HepG2 (cell line): ENCODE measurements around the gene CA11. TPM values are rescaled to one million over a fixed set of nuclear protein-coding genes. Genes with fewer than 3 reads are reported as not detected.
A peak's percentile ranks its signal among the peaks of the same experiment; 100 is the strongest.

Experiments
- BRCA1 ChIP-seq: sonication (generic); formaldehyde crosslinking; IDR thresholded peaks from 2 replicates; pipeline ENCODE4 v1.4.0; 2020; ENCODE audit warnings: missing genetic modification reagents
- CSRNP1 ChIP-seq: sonication (generic); formaldehyde crosslinking; IDR thresholded peaks from 2 replicates; pipeline ENCODE4 v1.8.1; 2023; ENCODE audit warnings: mild to moderate bottlenecking, missing genetic modification reagents
- DNMT1 ChIP-seq: sonication (generic); formaldehyde crosslinking; IDR thresholded peaks from 2 replicates; pipeline ENCODE4 v1.5.1; 2020; ENCODE audit warnings: mild to moderate bottlenecking, missing genetic modification reagents
- ETV5 ChIP-seq: IDR thresholded peaks from 2 replicates; pipeline ENCODE4 v1.6.1; 2018; ENCODE audit warnings: missing biosample characterization, missing genetic modification reagents, inconsistent platforms, borderline replicate concordance
- GATAD1 ChIP-seq: IDR thresholded peaks from 2 replicates; pipeline ENCODE4 v1.6.1; 2016; ENCODE audit warnings: missing genetic modification reagents, missing compliant biosample characterization
- MTERF4 ChIP-seq: sonication (generic); formaldehyde crosslinking; IDR thresholded peaks from 2 replicates; pipeline ENCODE4 v1.8.0; 2023; ENCODE audit warnings: mild to moderate bottlenecking, missing genetic modification reagents
- MYC ChIP-seq: sonication (generic); formaldehyde crosslinking; IDR thresholded peaks from 2 replicates; pipeline ENCODE4 v1.9.0; 2021; ENCODE audit warnings: missing genetic modification reagents, borderline replicate concordance
- NR2C2 ChIP-seq: sonication (generic); formaldehyde crosslinking; IDR thresholded peaks from 2 replicates; pipeline ENCODE4 v1.4.0; 2020; ENCODE audit warnings: missing genetic modification reagents, mild to moderate bottlenecking, moderate library complexity, borderline replicate concordance
- RCOR2 ChIP-seq: IDR thresholded peaks from 2 replicates; pipeline ENCODE4 v1.6.1; 2016; ENCODE audit warnings: missing biosample characterization, missing genetic modification reagents
- SNAPC4 ChIP-seq: sonication (generic); formaldehyde crosslinking; IDR thresholded peaks from 2 replicates; pipeline ENCODE4 v1.4.0; 2020; ENCODE audit warnings: mild to moderate bottlenecking, missing genetic modification reagents
- SP4 ChIP-seq: sonication (generic); formaldehyde crosslinking; IDR thresholded peaks from 2 replicates; pipeline ENCODE4 v1.8.1; 2023; ENCODE audit warnings: mild to moderate bottlenecking, missing genetic modification reagents
- SP5 ChIP-seq: IDR thresholded peaks from 2 replicates; pipeline ENCODE4 v1.6.1; 2016; ENCODE audit warnings: low read depth, borderline replicate concordance
- TRIM22 ChIP-seq: fragments of 450-650 bp; IDR thresholded peaks from 2 replicates; pipeline ENCODE4 v1.6.1; 2017
- TSC22D2 ChIP-seq: sonication (generic); formaldehyde crosslinking; IDR thresholded peaks from 2 replicates; pipeline ENCODE4 v1.5.1; 2020; ENCODE audit warnings: missing genetic modification reagents, mild to moderate bottlenecking, borderline replicate concordance
- ZBTB1 ChIP-seq: sonication (generic); formaldehyde crosslinking; IDR thresholded peaks from 2 replicates; pipeline ENCODE4 v1.4.0; 2020; ENCODE audit warnings: missing genetic modification reagents, borderline replicate concordance
- ZNF331 ChIP-seq: sonication (generic); formaldehyde crosslinking; IDR thresholded peaks from 2 replicates; pipeline ENCODE4 v1.4.0; 2020; ENCODE audit warnings: missing genetic modification reagents
- ZNF414 ChIP-seq: sonication (generic); formaldehyde crosslinking; IDR thresholded peaks from 2 replicates; pipeline ENCODE4 v1.5.0; 2020; ENCODE audit warnings: missing genetic modification reagents
- ZNF782 ChIP-seq: sonication (generic); formaldehyde crosslinking; IDR thresholded peaks from 2 replicates; pipeline ENCODE4 v1.4.0; 2020; ENCODE audit warnings: missing genetic modification reagents, mild to moderate bottlenecking, borderline replicate concordance
- ZSCAN25 ChIP-seq: sonication (generic); formaldehyde crosslinking; IDR thresholded peaks from 2 replicates; pipeline ENCODE4 v1.8.0; 2022; ENCODE audit warnings: mild to moderate bottlenecking, missing genetic modification reagents
- polyA plus RNA-seq, 8 experiments: library from polyadenylated mRNA; depleted of rRNA in 3 of 8; stranded (reverse) in 7 of 8; unstranded in 1 of 8; fragments of >200 nt; fragmentation: Illumina TruSeq in 4 of 8; extraction: Trizol in 4 of 8; gene quantifications; 2 replicates each; pipeline versions ENCODE4 v1.2.1 to v1.2.3, GENCODE V29; 2011 to 2016; ENCODE audit warnings: low read depth in 4 of 8, missing spikeins in 1 of 8, mixed read lengths in 1 of 8; ENCODE audit not compliant: insufficient read depth in 1 of 8
- total RNA-seq, 5 experiments: library from RNA; depleted of rRNA; stranded (reverse); fragments of >200 nt; fragmentation: Illumina TruSeq; extraction: Trizol; gene quantifications; 2 replicates each; pipeline ENCODE4 v1.2.3, GENCODE V29; 2016; ENCODE audit warnings: low read depth in 1 of 5

The CA11 gene
- total and polyA plus RNA-seq, 2 of the 13 experiments (the other 11 are each of a cell fraction or from before 2014, with no cell fraction given) = 0.41 to 0.58 TPM

GRCh38 chr19:48588670-48589401 lies 57.2 kb downstream of the CA11 start (continued):
- TF ChIP-seq ZNF414 (CRISPR knock-in tag) (no peak), SP5 (CRISPR knock-in tag) (no peak), ZBTB1 (no peak), ZNF331 (CRISPR knock-in tag) (no peak), RCOR2 (CRISPR knock-in tag) (peak; percentile 74), TSC22D2 (CRISPR knock-in tag) (no peak), NR2C2 (CRISPR knock-in tag) (no peak), GATAD1 (no peak), BRCA1 (CRISPR knock-in tag) (no peak), MTERF4 (CRISPR knock-in tag) (no peak), SP4 (peak; percentile 76), TRIM22 (no peak), CSRNP1 (no peak), SNAPC4 (CRISPR knock-in tag) (no peak), ZSCAN25 (no peak), ZNF782 (CRISPR knock-in tag) (no peak), DNMT1 (CRISPR knock-in tag) (no peak), ETV5 (CRISPR knock-in tag) (peak; percentile 14; the same call in 1 of the 2 replicates), MYC (CRISPR knock-in tag) (no peak)
